ENCODE results near the gene WDR70. TPM values are rescaled to one million over a fixed set of nuclear protein-coding genes. Genes with fewer than 3 reads are reported as not detected.

Gene WDR70
- total RNA-seq, 2 donors from 2014 or later, result 34.2 to 36.1 TPM

DNA sequence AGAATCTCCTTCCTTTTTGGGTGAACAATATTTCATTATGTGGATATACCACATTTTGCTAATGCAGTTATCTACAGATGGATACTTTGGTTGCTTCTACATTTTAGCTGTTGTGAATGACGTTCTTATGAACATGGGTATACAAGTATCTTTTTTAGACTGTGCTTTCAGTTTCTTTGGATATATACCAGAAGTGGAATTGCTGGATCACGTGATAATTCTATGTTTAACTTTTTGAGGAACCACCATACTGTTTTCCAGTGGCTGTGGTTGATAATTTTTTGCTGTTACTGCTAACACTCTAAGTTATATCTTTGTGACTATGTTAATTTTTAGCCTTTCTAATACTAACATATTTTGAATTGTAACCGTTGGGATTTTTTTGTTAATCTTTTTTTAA lies 12.5 kb downstream of the WDR70 start:
- Mint-ChIP-seq H3K4me1 (peaks cover 4% of the 10 kb centered on the region), H3K27ac (no peak overlapping the region), H3K36me3 (ENCODE audit: low read depth) (peaks cover 41% of the 10 kb centered on the region), H3K27me3 (ENCODE audit: insufficient read depth) (no peaks in the 10 kb centered on the region), H3K9me3 (no peaks in the 10 kb centered on the region), H3K4me3 (no peak overlapping the region)
- H3K4me1 ChIP-seq (ENCODE audit: control insufficient read depth, insufficient read depth, low read length), result no peaks in the 10 kb centered on the region
- WGBS, 2 experiments (ENCODE audit: insufficient coverage in 1 of 2, insufficient read length in 1 of 2), result 88 to 89% methylated on average over 1 to 3 of the region's 3 CpGs
- H3K27ac ChIP-seq (ENCODE audit: low read depth, low read length), result no peak overlapping the region
- no peaks in the 10 kb centered on the region for H3K27me3 ChIP-seq (ENCODE audit: control insufficient read depth, insufficient read depth, low read length, poor library complexity, severe bottlenecking)
- no peak overlapping the region for H3K4me3 ChIP-seq (ENCODE audit: low read length)
- peaks cover 16% of the 10 kb centered on the region for H3K36me3 ChIP-seq (ENCODE audit: control insufficient read depth, insufficient read depth, low read length)
- DNase-seq, result no peak
- TF ChIP-seq, protein P1, sequence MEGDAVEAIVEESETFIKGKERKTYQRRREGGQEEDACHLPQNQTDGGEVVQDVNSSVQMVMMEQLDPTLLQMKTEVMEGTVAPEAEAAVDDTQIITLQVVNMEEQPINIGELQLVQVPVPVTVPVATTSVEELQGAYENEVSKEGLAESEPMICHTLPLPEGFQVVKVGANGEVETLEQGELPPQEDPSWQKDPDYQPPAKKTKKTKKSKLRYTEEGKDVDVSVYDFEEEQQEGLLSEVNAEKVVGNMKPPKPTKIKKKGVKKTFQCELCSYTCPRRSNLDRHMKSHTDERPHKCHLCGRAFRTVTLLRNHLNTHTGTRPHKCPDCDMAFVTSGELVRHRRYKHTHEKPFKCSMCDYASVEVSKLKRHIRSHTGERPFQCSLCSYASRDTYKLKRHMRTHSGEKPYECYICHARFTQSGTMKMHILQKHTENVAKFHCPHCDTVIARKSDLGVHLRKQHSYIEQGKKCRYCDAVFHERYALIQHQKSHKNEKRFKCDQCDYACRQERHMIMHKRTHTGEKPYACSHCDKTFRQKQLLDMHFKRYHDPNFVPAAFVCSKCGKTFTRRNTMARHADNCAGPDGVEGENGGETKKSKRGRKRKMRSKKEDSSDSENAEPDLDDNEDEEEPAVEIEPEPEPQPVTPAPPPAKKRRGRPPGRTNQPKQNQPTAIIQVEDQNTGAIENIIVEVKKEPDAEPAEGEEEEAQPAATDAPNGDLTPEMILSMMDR (conservative IDR thresholded peaks at IDR 0.05), result no peak
- no peak overlapping the region for H3K9ac ChIP-seq (ENCODE audit: extremely low read depth, low read length, poor library complexity, severe bottlenecking)
- H3K9me3 ChIP-seq (ENCODE audit: control insufficient read depth, low read length), result no peaks in the 10 kb centered on the region

DNA sequence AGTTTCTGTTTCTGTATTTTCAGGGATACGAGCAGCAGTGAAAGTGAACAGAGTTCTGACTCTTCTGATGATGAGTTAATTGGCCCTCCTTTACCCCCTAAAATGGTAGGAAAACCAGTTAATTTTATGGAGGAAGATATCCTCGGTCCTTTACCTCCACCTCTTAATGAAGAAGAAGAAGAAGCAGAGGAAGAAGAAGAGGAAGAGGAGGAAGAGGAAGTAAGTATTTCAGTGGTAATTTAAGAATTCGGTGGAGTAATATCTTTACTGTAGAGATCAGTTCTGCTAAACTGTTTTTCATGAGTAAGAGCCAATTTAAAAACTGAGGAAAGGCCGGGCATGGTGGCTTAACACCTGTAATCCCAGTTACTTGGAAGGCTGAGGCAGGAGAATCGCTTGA lies 17.2 kb downstream of the WDR70 start:
- no peaks in the 10 kb centered on the region for H3K9me3 Mint-ChIP-seq
- H3K4me1 Mint-ChIP-seq, result peaks cover 4% of the 10 kb centered on the region
- H3K36me3 Mint-ChIP-seq (ENCODE audit: low read depth), result peaks cover 62% of the 10 kb centered on the region
- WGBS, 2 experiments (ENCODE audit: insufficient coverage in 1 of 2, insufficient read length in 1 of 2), result 92 to 95% methylated on average over 4 to 5 of the region's 5 CpGs
- DNase-seq, result no peak
- no peaks in the 10 kb centered on the region for H3K4me1 ChIP-seq (ENCODE audit: control insufficient read depth, insufficient read depth, low read length)
- H3K4me3 Mint-ChIP-seq, result no peak overlapping the region
- H3K27me3 Mint-ChIP-seq (ENCODE audit: insufficient read depth), result no peaks in the 10 kb centered on the region
- TF ChIP-seq, protein P1 (conservative IDR thresholded peaks at IDR 0.05), result no peak
- H3K36me3 ChIP-seq (ENCODE audit: control insufficient read depth, insufficient read depth, low read length), result peaks cover 24% of the 10 kb centered on the region
- H3K9ac ChIP-seq (ENCODE audit: extremely low read depth, low read length, poor library complexity, severe bottlenecking), result no peak overlapping the region
- H3K27me3 ChIP-seq (ENCODE audit: control insufficient read depth, insufficient read depth, low read length, poor library complexity, severe bottlenecking), result no peaks in the 10 kb centered on the region
- no peak overlapping the region for H3K27ac Mint-ChIP-seq
- H3K4me3 ChIP-seq (ENCODE audit: low read length), result no peak overlapping the region
- no peaks in the 10 kb centered on the region for H3K9me3 ChIP-seq (ENCODE audit: control insufficient read depth, low read length)
- no peak overlapping the region for H3K27ac ChIP-seq (ENCODE audit: low read depth, low read length)

DNA sequence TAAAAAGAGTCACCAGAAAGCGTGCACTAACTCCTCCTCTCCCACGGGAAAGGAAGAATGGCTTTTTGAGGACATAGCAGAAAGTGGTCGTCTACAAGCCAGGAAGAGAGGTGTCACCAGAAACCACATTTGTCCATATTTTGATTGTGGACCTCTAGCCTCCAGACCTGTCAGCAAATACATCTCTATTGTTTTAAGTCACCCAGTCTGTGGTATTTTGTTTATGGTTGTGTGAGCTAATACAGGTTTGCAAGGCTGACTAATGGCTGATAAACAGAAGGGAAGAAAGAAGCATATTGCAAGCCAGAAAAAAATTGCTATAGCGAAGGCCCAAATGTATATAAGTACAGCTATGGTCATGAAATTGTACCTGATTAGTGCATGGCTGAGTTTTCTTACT lies 21.4 kb downstream of the WDR70 start:
- H3K4me3 ChIP-seq (ENCODE audit: low read length), result no peak overlapping the region
- no peaks in the 10 kb centered on the region for H3K27me3 ChIP-seq (ENCODE audit: control insufficient read depth, insufficient read depth, low read length, poor library complexity, severe bottlenecking)
- WGBS, 2 experiments (ENCODE audit: insufficient coverage in 1 of 2, insufficient read length in 1 of 2), result 95 to 96% methylated on average over 4 of the region's 4 CpGs
- Mint-ChIP-seq H3K27ac (no peak overlapping the region), H3K4me1 (no peaks in the 10 kb centered on the region), H3K27me3 (ENCODE audit: insufficient read depth) (no peaks in the 10 kb centered on the region), H3K36me3 (ENCODE audit: low read depth) (peaks cover 43% of the 10 kb centered on the region), H3K4me3 (no peak overlapping the region), H3K9me3 (no peaks in the 10 kb centered on the region)
- no peak for DNase-seq
- no peaks in the 10 kb centered on the region for H3K4me1 ChIP-seq (ENCODE audit: control insufficient read depth, insufficient read depth, low read length)
- no peak overlapping the region for H3K27ac ChIP-seq (ENCODE audit: low read depth, low read length)
- H3K9me3 ChIP-seq (ENCODE audit: control insufficient read depth, low read length), result no peaks in the 10 kb centered on the region
- no peak overlapping the region for H3K9ac ChIP-seq (ENCODE audit: extremely low read depth, low read length, poor library complexity, severe bottlenecking)
- TF ChIP-seq, protein P1 (conservative IDR thresholded peaks at IDR 0.05), result no peak
- peaks cover 23% of the 10 kb centered on the region for H3K36me3 ChIP-seq (ENCODE audit: control insufficient read depth, insufficient read depth, low read length)
